Neural cell (in vitro differentiated cells): ENCODE measurements around the gene TBX4.

ENCODE experiments used
- RAD21 ChIP-seq: fragments of 450-650 bp; conservative IDR thresholded peaks from 2 replicates; pipeline ENCODE4 v1.6.1; 2014; ENCODE audit warnings: antibody characterized with exemption, mild to moderate bottlenecking, moderate library complexity
- TF ChIP-seq, protein P1 (sequence below): IDR thresholded peaks from 2 replicates; pipeline ENCODE4 v1.6.1; 2012; ENCODE audit warnings: borderline replicate concordance

DNA sequence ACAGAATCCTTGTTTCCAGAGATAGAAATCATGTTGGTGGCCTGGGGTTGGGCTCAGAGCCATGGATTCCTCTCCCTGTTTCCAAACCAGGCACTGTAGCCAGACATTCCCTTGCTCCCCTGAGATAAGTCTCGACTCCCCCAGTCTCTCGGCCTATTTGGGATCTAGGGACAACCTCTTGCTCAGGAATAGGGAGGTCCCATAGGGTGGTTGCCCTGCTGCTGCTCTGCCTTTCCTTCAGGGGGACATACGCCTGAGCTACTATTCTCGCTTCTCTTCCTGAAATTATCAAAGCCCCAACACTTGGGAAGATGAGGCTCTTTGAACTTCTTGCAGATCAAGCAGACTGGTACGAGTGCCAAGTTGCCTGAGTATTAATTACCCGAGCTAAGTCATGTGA lies 58.0 kb downstream of the TBX4 start:
- TF ChIP-seq, protein P1, sequence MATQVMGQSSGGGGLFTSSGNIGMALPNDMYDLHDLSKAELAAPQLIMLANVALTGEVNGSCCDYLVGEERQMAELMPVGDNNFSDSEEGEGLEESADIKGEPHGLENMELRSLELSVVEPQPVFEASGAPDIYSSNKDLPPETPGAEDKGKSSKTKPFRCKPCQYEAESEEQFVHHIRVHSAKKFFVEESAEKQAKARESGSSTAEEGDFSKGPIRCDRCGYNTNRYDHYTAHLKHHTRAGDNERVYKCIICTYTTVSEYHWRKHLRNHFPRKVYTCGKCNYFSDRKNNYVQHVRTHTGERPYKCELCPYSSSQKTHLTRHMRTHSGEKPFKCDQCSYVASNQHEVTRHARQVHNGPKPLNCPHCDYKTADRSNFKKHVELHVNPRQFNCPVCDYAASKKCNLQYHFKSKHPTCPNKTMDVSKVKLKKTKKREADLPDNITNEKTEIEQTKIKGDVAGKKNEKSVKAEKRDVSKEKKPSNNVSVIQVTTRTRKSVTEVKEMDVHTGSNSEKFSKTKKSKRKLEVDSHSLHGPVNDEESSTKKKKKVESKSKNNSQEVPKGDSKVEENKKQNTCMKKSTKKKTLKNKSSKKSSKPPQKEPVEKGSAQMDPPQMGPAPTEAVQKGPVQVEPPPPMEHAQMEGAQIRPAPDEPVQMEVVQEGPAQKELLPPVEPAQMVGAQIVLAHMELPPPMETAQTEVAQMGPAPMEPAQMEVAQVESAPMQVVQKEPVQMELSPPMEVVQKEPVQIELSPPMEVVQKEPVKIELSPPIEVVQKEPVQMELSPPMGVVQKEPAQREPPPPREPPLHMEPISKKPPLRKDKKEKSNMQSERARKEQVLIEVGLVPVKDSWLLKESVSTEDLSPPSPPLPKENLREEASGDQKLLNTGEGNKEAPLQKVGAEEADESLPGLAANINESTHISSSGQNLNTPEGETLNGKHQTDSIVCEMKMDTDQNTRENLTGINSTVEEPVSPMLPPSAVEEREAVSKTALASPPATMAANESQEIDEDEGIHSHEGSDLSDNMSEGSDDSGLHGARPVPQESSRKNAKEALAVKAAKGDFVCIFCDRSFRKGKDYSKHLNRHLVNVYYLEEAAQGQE = no peak
- TF ChIP-seq RAD21 = no peak
